ENCODE results near the gene HNRNPF.
"Not testable (repeated sequence)": the region's sequence is repeated elsewhere in the genome, so short reads cannot be mapped to it uniquely, and the experiment has no call there.

HNRNPF gene

DNA sequence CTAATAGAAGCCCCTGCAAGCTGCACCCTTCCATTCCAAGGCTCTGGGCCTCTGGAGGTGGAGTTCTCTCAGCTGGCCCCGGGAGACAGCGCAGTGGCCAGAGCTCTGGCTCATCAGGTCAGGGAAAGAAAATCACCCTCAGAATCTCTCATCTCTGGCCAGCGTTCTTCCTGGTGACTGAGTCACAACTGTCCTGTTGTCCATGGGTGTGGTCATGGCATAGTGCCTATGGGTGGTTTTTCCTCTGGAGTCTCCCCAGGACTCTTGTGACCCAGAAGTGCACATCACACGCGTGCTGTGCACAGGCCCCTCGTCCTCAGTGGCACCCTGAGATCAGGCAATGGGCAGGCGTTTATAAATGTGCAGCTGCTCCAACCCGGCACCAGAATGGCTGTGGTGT lies 64.9 kb downstream of the HNRNPF start:
- no peak for DNase-seq

- DNase-seq = no peak
Observed at GRCh38 chr10:43343126-43343525, 65.9 kb downstream of the HNRNPF start.

DNA sequence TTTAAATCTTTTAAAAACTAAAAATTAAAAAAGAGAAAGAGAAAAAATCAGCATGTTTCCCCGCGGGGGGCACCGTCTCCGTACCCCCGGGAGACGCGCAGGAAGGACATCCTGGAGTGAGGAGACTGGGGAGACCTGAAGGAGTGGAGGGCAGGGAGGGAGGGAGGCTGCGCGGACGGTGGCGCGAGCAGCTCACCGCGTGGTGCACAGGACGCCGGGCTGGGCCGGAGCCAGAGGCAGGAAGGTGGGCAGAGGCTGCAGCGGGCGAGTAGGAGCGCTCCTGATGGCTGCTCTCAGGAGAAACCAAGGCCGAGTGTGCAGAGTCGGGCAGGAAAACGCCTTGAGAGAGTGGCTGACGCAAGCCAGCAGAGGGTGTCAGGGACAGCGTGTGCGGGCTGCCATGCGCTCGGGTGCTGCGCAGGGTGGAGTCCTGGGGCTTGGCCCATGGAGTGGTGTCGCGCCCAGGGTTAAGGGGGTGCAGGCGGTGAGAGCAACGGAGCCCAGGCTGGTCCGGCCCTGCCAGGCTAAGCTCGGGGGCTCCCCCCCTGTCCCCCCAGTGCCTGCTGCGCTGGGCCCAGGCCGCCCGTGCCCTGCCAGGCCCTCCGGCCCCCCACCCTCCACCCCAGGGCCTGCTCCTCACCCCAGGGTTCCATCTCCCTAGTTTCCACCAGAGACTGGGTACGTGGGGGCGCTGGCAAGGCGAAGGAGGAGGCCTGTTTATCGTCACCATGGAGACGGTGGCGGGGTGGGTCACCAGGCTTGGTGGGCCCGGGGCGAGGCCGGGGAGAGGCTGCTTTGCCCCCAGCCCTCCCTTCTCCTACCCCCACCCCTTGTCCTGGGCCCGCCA lies 66.5 kb downstream of the HNRNPF start:
- no peak for DNase-seq

DNA sequence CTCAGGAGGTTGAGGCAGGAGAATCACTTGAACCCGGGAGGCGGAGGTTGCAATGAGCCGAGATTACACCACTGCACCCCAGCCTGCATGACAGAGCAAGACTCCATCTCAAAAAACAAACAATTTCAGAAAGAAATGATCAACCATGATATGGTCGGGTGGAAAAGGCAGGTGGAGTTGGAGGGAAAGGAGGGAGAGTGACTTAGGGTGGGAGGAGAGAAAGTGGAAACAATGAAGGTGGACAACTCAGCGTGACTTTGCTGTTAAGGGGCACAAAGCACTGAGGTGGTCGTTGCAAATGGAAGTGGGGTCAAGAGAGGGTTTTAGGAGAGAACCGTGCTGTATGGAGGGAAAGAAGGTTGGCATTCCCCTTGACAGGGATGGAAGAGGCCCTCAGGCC lies 67.5 kb downstream of the HNRNPF start:
- DNase-seq = no peak

GRCh38 chr10:43340619-43341018 lies 68.4 kb downstream of the HNRNPF start:
- no peak for DNase-seq

GRCh38 chr10:43340101-43340500 lies 68.9 kb downstream of the HNRNPF start:
- DNase-seq = no peak

DNA sequence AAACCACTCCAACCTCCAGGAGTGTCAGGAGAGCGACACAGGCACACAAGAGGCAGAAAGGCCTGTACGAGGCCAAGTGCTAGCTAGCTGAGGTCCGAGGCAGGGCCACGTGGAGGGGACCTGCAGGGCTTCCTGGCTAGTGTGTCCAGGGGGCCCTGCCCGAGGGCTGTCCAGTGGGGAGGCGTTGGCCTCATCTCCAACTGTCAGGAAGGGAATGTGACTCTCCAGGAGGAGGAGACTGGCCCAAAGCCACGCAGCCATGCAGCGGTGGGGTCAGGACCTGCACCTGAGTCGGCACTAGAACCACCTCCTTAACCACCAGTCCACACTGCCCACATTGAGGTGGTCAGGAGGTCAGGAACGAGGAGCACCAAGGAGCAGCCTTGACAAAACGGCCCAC lies 69.8 kb downstream of the HNRNPF start:
- no peak for DNase-seq

DNA sequence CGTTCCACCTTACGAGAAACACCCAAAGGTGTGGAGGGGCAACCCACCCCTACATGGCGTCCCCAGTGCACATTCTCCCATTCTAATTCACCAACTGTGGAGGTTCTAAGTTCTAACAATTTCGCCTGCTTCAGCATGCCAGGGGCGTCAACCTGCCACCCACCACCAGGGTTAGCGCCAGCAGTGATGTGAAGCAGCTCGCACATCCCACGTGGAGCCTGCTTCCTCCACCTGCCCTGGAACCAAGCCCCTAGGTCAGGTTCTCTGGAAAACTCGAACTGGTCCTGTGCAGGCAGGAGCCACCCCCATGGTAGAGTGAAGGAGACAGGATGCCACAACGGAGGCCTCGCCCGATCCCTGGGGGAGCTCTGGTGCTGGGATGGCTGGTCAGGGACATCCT lies 70.9 kb downstream of the HNRNPF start:
- no peak for DNase-seq

DNA sequence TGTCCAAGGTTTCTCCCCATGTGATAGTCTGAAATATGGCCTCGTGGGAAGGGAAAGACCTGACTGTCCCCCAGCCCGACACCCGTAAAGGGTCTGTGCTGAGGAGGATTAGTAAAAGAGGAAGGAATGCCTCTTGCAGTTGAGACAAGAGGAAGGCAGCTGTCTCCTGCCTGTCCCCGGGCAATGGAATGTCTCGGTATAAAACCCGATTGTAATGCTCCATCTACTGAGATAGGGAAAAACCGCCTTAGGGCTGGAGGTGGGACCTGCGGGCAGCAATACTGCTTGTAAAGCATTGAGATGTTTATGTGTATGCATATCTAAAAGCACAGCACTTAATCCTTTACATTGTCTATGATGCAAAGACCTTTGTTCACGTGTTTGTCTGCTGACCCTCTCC lies 71.5 kb downstream of the HNRNPF start:
- DNase-seq = not testable (repeated sequence)

DNA sequence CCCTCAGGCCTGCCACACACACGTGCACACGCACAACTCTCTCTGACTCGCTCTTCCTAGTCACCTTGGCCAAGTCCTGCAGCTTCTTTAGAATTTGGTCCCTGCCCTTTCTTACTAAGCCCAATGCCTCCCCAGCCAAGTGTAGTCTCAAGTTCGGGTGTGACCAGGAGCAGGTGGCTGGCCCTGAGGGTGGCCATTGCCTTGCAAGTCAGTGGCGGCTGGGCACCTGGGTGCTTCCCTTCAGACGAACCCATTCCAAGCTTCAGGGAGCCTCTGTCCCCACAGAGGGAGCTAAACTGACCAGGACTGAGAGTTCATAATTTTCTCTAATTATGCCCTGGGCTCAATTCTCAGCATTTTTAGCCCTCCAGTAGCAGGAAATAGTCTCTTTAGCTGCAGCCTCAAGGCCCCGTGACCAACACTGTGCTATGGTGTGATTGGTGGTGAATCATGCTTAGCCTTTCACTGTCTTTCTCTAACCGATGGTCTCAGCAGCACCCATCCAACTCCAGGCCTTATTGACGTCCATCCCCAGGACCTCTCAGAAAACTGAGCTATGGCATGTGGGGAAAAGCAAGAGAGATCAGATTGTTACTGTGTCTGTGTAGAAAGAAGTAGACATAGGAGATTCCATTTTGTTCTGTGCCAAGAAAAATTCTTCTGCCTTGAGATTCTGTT lies 72.2 kb downstream of the HNRNPF start:
- no peak for DNase-seq

DNA sequence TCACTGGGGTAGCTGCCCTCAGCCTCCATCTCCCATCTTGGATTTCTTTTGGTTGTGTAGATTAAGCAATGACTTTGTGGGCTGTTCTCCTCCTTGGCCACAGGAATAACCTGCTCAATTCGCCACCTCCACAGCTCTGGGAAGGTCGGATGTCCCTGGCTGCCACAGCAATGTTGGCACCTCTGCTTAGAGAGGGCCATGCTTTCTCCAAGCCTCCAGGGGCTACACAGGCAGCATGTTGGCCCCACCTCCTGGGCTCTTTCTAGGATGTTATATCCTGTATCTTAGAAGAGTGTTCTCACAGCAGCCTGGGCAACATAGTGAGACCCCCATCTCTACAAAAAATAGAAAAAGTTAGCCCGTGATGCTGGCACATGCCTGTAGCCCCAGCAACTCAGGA lies 72.9 kb downstream of the HNRNPF start:
- DNase-seq = no peak
